Spleen (tissue), 11 donors: ENCODE results near the gene DCXR. TPM values are rescaled to one million over a fixed set of nuclear protein-coding genes. Genes with fewer than 3 reads are reported as not detected.

Source experiments
- DNase-seq: peaks from one replicate; pipeline ENCODE4 v3.0.0-alpha.2; 2020
- H3K27ac ChIP-seq, 8 donors: fragments of 200-600 bp; sonication (generic) in 7 of 8; 1 replicate in 4 of 8; 2 replicates in 4 of 8; pipeline versions ENCODE4 v1.5.0 to v1.8.0; 2016 to 2021; ENCODE audit warnings: inconsistent platforms in 4 of 8, mild to moderate bottlenecking in 4 of 8, moderate library complexity in 1 of 8
- H3K27me3 ChIP-seq, 7 donors: fragments of 200-600 bp; sonication (generic) in 6 of 7; replicated peaks in 1 of 7; 1 replicate in 4 of 7; 2 replicates in 3 of 7; pipeline versions ENCODE4 v1.5.0 to v1.8.0; 2016 to 2021; ENCODE audit warnings: inconsistent platforms in 3 of 7, mild to moderate bottlenecking in 1 of 7
- H3K36me3 ChIP-seq, 6 donors: fragments of 200-600 bp; sonication (generic) in 5 of 6; 1 replicate in 4 of 6; 2 replicates in 2 of 6; pipeline versions ENCODE4 v1.5.0 to v1.8.0; 2016 to 2021; ENCODE audit warnings: inconsistent platforms in 2 of 6
- H3K4me1 ChIP-seq, 6 donors: fragments of 200-600 bp; sonication (generic) in 5 of 6; 1 replicate in 3 of 6; 2 replicates in 3 of 6; pipeline versions ENCODE4 v1.5.0 to v1.8.0; 2016 to 2021; ENCODE audit warnings: inconsistent platforms in 3 of 6
- H3K4me3 ChIP-seq, 8 donors: fragments of 200-600 bp; sonication (generic) in 7 of 8; 1 replicate in 4 of 8; 2 replicates in 4 of 8; pipeline versions ENCODE4 v1.5.0 to v1.8.0; 2016 to 2021; ENCODE audit warnings: inconsistent platforms in 4 of 8, mild to moderate bottlenecking in 4 of 8, moderate library complexity in 2 of 8
- H3K9me3 ChIP-seq, 8 donors: fragments of 200-600 bp; sonication (generic) in 7 of 8; 1 replicate in 4 of 8; 2 replicates in 4 of 8; pipeline versions ENCODE4 v1.5.0 to v1.8.0; 2016 to 2021; ENCODE audit warnings: inconsistent platforms in 4 of 8
- CTCF ChIP-seq, 11 experiments: fragments of 200-600 bp in 7 of 11; fragments of 450-650 bp in 4 of 11; sonication (generic) in 4 of 11; IDR thresholded peaks in 8 of 11; conservative IDR thresholded peaks in 3 of 11; 1 replicate in 7 of 11; 2 replicates in 4 of 11; pipeline versions ENCODE4 v1.4.0 to v1.8.0; 2016 to 2021; ENCODE audit warnings: antibody characterized with exemption in 11 of 11, inconsistent platforms in 4 of 11, mild to moderate bottlenecking in 1 of 11
- POLR2A ChIP-seq, 3 donors: fragments of 450-650 bp; IDR thresholded peaks; one replicate each; pipeline ENCODE4 v1.5.1; 2017; ENCODE audit warnings: antibody characterized with exemption in 3 of 3, mild to moderate bottlenecking in 1 of 3
- POLR2AphosphoS5 ChIP-seq, 3 donors: sonication (generic); formaldehyde crosslinking; IDR thresholded peaks; one replicate each; pipeline ENCODE4 v1.5.1; 2017; ENCODE audit warnings: antibody characterized with exemption in 3 of 3
- WGBS, 5 donors: extraction: QIAGEN DNeasy Blood & Tissue Kit in 3 of 5; methylation state at CpG; one replicate each; pipeline versions ENCODE4 v1.1.5 to v1.1.7; 2013 to 2018; 5-methylcytosine and 5-hydroxymethylcytosine counted together
- intact Hi-C: fragments of 100-400 bp; cut with DNase I; formaldehyde crosslinking; loops from one replicate; pipeline ENCODE4 v1.15.0; 2023; ENCODE audit warnings: low total_unique reads
- polyA plus RNA-seq, 3 donors: library from polyadenylated mRNA; stranded (reverse); fragments of 200-250 nt; gene quantifications; one replicate each; pipeline ENCODE4 v1.2.1, GENCODE V29; 2013
- total RNA-seq, 7 donors: library from RNA; depleted of rRNA in 3 of 7; stranded (reverse); fragments of >200 nt in 3 of 7; fragmentation: NEBNext Ultra II Directional in 4 of 7; extraction: Animal tissue kit (Norgen Biotek cat#: 25700) in 4 of 7; gene quantifications; one replicate each; pipeline versions ENCODE4 v1.1.0 to v1.2.1, GENCODE V29; 2016 to 2021
- donor health status: healthy with polysubstance abuse.
- donor health status: DM: no; HTN: no; CAD: no; lungs with moderate emphysema.
- donor health status: DM: no; HTN: no; CAD: no.
- donor health status: Bipolar disorder and iron deficiency.
- donor health status: healthy.
- donor health status: DM: no; HTN: no; CAD: no.
- donor health status: DM: yes; HTN: yes; CAD: no.

DCXR gene
- total and polyA plus RNA-seq, 10 donors: 44.2 to 88.0 (median 61.0) TPM

GRCh38 chr17:82016875-82017459, 20.5 kb downstream of the DCXR start:
- H3K27me3 ChIP-seq: no peaks in the 10 kb centered on the region
- TF ChIP-seq POLR2A (IDR thresholded peaks at IDR 0.05) (no peak), CTCF (IDR thresholded peaks at IDR 0.05 in 8 of 11, conservative IDR thresholded peaks at IDR 0.05 in 3 of 11) (no peak), POLR2AphosphoS5 (IDR thresholded peaks at IDR 0.05) (peak in 1 of 3 donors; percentile 8)
- intact Hi-C loops: no loop called here
- H3K4me3 ChIP-seq: no peak overlapping the region
- 90 to 96% (median 92%) methylated on average over 20 to 24 of the region's 24 CpGs for whole genome bisulfite sequencing, 5 donors
- DNase-seq: no peak
- no peak overlapping the region for H3K27ac ChIP-seq
- peaks cover 11 to 54% (median 35%) of the 10 kb centered on the region in 6 donors for H3K4me1 ChIP-seq
- H3K36me3 ChIP-seq: peaks cover 0 to 56% (median 8%) of the 10 kb centered on the region in 6 donors
- no peaks in the 10 kb centered on the region for H3K9me3 ChIP-seq

- TF ChIP-seq CTCF (IDR thresholded peaks at IDR 0.05 in 8 of 11, conservative IDR thresholded peaks at IDR 0.05 in 3 of 11): no peak
- TF ChIP-seq POLR2AphosphoS5 (IDR thresholded peaks at IDR 0.05): no peak
- TF ChIP-seq POLR2A (IDR thresholded peaks at IDR 0.05): no peak
- no peak overlapping the region for H3K4me3 ChIP-seq
- peaks cover 4 to 49% (median 30%) of the 10 kb centered on the region in 6 donors for H3K4me1 ChIP-seq
- 87 to 94% (median 89%) methylated on average over 6 to 28 of the region's 28 CpGs for WGBS, 5 donors
- peaks cover 0 to 63% (median 8%) of the 10 kb centered on the region in 6 donors for H3K36me3 ChIP-seq
- DNase-seq: no peak
- no peak overlapping the region for H3K27ac ChIP-seq
- no peaks in the 10 kb centered on the region for H3K9me3 ChIP-seq
- no peaks in the 10 kb centered on the region for H3K27me3 ChIP-seq
- intact Hi-C loops: no loop called here
Measured at GRCh38 chr17:82016061-82016874, 21.2 kb downstream of the DCXR start.

- H3K4me3 ChIP-seq: no peak overlapping the region
- H3K9me3 ChIP-seq: no peaks in the 10 kb centered on the region
- peaks cover 0 to 41% (median 22%) of the 10 kb centered on the region in 6 donors for H3K4me1 ChIP-seq
- H3K36me3 ChIP-seq: peaks cover 0 to 71% (median 8%) of the 10 kb centered on the region in 6 donors
- H3K27me3 ChIP-seq: no peaks in the 10 kb centered on the region
- intact Hi-C loops: no loop called here
- WGBS, 5 donors: 84 to 93% (median 89%) methylated on average over 10 to 24 of the region's 24 CpGs
- TF ChIP-seq POLR2AphosphoS5 (IDR thresholded peaks at IDR 0.05) (peak in 1 of 3 donors; percentile 27), POLR2A (IDR thresholded peaks at IDR 0.05) (no peak)
- no peak for DNase-seq
- no peak overlapping the region for H3K27ac ChIP-seq
Measured at GRCh38 chr17:82015311-82015971, 22.1 kb downstream of the DCXR start.

- Histone ChIP-seq H3K27ac (no peak overlapping the region), H3K4me3 (no peak overlapping the region), H3K27me3 (no peaks in the 10 kb centered on the region), H3K36me3 (peaks cover 0 to 72% (median 8%) of the 10 kb centered on the region in 6 donors), H3K9me3 (no peaks in the 10 kb centered on the region), H3K4me1 (peaks cover 0 to 36% (median 20%) of the 10 kb centered on the region in 6 donors)
- no peak for DNase-seq
- TF ChIP-seq POLR2AphosphoS5 (IDR thresholded peaks at IDR 0.05) (no peak), POLR2A (IDR thresholded peaks at IDR 0.05) (no peak), CTCF (IDR thresholded peaks at IDR 0.05 in 8 of 11, conservative IDR thresholded peaks at IDR 0.05 in 3 of 11) (no peak)
- 83 to 97% (median 91%) methylated on average over 6 to 13 of the region's 13 CpGs for WGBS, 5 donors
- intact Hi-C loops: no loop called here
Measured at GRCh38 chr17:82014971-82015310, 22.6 kb downstream of the DCXR start.
